GM21367 (cell line): ENCODE results near the gene TMEM131L.
"Not testable (repeated sequence)": the region's sequence is repeated elsewhere in the genome, so short reads cannot be mapped to it uniquely, and the experiment has no call there.

Source experiments
- ATAC-seq: cut with Tn5 transposase; IDR thresholded peaks from one replicate; pipeline ENCODE4 v1.9.1; 2021; ENCODE audit not compliant: unreplicated experiment

The TMEM131L gene

GRCh38 chr4:153535772-153536513 lies 69.8 kb downstream of the TMEM131L start:
- ATAC-seq = no peak

- no peak for ATAC-seq
Measured at GRCh38 chr4:153537493-153537960, 71.4 kb downstream of the TMEM131L start.

DNA sequence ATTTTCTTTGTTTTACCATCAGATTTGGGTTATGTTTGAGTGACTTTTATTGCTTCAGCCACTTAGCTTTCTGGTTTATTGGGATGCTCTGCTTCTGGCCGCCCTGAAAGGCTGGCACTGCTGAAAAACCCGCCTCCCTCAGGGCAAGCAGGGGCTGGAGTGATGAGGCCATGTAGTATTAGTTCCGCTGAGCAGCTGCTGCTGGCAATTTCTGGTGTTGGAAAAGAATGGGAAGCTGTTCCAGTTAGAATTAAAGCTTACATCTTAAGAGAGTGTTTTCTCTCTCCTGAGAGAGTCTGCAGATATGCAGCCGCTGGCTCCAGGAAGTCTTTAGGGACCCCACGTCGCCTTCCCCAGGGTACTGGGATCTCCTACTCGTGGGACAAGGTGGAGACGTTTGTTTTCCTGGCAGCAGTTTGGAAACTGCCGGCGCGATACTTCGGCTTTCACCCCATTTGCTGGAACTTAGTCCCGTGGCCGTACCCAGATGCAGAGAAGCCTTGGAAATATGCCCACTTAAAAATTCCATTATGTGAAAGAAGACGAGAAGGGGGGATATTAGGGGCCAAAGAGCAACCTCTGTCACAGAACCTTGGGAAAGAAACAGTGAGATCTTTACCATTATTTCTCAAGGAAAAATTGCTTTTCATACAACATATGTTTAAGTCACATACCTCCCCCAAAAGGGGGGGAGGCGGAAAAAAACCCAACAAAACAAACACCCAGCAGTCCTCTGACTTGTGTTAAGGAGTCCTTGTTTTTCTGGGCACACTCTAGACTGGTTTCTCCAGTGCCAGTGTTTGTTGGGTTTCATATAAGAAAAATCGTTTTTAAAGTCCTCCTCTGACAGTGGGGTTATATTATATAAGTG lies 72.6 kb downstream of the TMEM131L start:
- no peak for ATAC-seq

- ATAC-seq = no peak
Measured at GRCh38 chr4:153539422-153539821, 73.3 kb downstream of the TMEM131L start.

DNA sequence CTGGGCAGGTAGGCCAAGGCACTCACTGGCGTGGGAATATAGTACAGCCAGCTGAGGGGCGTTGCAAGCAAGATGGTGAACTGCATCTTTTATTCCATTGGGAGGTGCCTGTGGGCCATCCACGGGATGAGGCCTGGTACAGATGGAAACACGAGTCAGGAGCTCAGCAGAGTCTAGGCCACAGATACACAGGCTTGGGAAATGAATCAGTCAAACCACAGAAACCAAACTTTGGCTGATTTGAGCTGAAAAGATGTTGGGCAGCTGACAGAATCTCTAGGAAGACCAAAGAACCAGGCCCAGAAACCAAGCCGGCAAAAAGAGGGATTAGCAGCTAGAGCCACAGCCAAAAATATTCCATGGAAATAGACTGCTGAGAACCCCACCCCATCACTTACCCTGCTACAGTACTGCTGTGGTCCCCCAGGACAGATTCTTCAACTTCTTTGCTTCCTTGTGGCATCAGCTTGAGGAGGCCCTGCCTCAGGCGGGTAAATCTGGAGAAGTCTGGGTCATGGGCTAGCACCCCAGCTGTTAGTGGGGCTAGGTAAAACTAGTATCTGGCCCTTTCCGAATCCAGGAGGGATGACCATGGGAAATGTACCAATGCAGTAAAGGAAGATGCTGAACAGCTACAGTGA lies 75.4 kb downstream of the TMEM131L start:
- no peak for ATAC-seq

DNA sequence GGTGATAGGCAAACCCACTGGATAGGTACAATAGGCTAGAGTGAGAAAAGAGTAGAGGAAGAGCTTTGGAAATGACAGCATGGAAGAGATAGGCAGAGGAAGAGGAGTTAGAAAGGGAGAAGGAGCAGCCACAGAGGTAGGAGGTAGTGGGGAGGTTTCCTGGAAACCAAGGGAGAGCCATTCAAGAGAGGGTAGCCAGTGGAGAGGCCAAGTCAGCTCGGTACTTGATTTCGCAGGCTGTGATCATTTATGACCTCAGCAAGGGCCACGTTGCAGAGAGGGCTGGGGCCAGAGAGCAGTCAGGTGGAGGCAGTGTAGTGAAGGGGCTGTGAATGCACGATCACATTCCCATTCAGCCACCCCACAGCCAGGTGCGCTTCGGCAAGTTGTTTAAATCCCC lies 76.0 kb downstream of the TMEM131L start:
- no peak for ATAC-seq

DNA sequence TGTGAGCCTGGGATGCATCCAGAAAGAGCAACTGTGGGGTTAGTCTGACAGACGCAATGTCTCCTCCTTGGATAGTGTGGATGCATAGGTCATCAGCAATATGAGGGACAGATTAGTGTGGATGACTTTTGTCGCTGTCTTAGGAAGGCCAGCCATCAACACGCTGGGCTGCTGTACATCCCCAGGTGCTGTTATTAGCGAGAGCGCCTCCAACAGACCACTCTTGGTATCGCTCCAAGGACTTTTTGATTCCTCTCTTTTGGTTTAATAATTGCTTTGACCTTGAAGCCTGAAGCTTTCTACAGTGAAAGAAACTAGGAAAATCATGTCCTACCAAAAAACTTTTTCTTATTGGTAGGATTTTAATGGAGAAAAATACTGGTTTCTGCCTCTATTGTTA lies 76.7 kb downstream of the TMEM131L start:
- ATAC-seq = no peak

GRCh38 chr4:153543351-153543750 lies 77.2 kb downstream of the TMEM131L start:
- ATAC-seq = no peak

DNA sequence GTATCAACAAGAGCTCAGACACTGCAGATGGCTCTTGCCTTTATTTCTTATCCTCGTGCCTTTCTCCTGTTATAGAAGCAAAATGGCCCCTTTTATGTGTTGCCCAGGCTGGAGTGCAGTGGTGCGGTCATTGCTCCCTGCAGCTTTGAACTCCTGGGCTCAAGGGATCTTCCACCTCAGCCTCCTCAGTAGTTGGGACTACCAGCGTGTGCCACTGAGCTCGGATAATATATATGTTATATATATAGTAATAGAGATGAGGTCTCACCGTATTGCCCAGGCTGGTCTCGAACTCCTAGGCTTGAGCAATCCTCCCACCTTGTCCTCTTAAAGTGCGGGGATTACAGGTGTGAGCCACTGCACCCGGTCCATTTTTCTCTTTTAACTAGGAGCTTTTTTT lies 79.7 kb downstream of the TMEM131L start:
- no peak for ATAC-seq

GRCh38 chr4:153546280-153546679 lies 80.1 kb downstream of the TMEM131L start:
- no peak for ATAC-seq

DNA sequence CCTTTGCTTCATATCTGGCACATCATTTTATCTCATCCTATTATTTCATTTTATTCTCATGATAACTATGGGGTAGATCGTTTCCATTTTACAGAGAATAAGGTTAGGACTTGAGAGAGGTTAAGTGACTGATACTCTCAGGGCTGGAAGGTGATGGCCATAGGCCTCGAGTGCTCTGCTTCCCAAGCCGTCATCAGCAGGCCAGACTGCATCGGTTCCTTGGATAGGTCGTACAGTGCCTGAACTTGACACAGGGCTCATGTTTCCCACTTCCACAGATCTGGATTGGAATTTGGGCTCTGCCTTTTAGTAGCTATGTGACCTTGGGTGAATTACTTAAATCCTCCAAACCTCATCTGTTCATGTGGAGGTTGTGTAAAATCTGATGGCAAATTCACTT lies 81.4 kb downstream of the TMEM131L start:
- no peak for ATAC-seq

DNA sequence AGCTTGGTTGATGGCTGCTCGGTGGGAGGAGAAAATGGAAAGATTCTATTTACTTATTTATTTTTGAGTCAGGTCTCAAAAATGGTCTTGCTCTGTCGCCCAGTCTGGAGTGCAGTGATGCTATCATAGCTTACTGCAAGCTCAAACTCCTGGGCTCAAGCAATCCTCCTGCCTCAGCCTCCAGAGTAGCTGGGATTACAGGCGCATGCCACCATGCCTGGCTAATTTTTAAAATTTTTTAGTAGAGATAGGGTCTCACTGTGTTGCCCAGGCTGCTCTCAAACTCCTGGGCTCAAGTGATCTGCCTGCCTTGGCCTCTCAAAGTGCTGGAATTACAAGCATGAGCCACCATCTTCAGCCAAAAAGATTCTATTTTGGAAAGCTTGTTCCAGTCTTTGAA lies 82.7 kb downstream of the TMEM131L start:
- ATAC-seq = not testable (repeated sequence)

DNA sequence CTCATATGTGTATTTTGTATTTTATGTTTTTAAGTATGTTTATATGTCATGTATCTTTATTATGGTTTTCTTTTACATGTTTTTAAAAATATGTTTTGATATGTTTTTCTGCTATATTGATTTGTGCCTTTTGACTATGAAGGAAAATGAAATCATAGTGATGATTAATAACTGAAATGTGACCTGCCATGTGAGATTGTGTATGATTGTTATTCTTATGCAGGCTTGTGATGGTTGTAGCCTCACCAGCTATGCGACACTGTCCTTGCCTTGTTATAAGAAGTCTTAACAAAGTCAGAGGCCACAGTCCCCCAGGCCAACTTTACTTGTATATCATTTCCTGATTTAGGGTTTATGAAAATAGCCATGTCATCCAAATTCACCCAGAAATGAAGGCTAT lies 83.2 kb downstream of the TMEM131L start:
- ATAC-seq = no peak

DNA sequence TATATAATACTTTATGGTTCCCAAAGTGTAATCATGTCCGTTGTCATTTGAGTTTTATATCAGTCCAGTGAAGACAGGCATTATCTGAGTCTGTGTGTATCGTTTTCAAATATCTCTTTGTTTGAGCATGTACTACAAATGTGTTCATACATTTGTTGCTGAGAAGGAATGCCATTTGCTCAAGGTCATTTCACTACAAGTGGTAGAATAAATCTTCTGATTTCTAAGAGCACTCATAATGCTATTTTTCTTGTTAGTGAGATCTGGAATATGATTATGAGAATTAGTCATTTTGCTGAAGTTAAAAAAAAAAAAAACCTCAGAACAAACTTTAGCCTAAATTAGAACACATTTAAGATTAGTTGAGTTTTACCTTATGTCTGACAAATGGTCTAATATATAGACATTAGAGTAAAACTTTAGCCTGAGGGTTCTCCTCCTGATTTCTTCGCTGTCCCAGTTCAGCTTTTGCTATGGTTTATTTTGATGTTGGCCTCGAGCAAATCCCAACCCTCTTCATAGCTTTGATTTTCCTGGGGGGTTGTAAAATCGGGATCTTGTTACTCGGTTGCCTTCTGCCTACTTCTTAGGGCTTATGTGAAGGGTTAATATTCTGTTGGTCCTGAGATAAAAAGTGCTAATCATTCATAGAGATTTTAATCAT lies 87.1 kb downstream of the TMEM131L start:
- ATAC-seq = no peak

DNA sequence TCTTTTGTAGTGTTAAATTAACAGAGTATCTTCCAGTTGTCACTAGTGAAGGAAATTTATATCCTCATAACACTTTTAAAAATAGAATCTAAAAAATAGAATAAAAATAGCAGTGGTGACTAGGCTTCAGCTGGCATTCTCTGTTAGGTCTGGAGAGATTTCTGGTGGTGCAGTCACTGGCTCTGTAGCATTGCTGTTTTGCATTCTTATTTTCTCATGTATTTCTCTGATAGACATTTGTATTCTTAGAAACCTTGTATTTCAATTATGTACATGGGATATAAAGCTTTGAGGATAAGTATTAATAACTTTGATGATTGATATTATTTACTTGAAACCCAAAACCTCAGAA lies 87.6 kb downstream of the TMEM131L start:
- ATAC-seq = no peak

DNA sequence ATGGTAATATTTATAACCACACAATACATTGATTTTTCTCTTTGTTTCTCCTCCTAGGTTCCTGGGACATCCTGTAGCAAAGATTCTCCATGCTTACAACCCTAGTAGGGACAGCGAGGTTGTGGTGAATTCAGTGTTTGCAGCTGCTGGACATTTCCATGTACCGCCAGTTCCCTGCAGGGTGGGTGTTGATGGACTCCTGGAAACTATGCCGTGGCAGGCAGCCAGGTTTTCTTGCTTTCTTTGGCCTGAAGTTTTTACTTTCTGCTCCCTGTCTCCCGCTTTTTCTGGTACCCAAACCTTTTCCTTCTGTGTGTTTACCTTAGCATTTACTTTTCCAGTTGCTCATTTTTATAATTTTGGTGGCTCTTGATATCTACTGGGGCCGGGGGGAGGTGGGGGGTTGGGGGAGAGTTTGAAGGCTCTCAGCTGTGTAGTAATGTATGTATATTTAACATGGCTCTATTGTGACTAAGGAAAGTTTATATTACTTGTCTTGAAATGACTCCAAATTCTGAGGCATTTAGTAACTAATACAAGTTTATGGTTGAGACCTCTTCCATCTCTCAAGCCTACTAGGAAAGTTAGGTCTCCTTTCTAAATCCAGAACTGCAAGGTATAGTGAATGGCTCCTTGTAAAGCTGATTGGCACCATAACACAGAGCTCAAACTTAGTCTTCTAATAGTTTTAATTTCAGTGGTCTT lies 89.7 kb downstream of the TMEM131L start:
- ATAC-seq = no peak

DNA sequence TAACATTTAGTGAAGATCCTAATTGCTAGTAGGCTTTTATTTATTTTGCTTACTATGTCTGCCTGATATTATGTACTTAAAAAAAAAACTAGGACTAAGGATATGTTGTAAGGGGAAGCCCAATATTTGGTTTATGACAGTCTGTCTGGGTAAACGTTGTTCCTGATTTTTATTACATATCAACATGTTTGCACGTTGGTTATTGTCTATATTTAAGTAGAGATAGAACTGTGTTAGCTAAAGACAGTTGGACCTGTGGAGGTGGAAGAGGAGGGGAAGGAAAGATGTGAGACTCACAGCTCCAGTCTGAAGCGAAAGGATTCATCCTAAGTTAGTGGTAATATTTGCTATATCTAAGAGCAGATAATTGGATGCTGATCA lies 90.3 kb downstream of the TMEM131L start:
- ATAC-seq = no peak

DNA sequence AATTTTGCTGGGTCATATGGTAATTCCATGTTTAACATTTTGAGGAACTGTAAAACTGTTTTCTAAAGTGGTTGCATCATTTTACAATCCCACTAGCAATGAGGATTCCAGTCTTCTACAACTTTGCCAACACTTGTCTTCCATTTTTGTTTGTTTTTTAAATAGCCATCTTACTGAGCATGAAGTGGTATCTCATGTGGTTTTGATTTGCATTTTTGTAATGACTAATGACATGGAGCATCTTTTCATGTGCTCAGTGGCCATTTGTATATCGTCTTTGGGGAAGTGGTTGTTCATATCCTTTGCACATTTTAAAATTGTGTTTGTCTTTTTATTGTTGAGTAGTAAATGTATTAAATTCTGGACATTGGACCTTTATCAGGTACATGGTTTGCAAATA lies 94.7 kb downstream of the TMEM131L start:
- peak; percentile 62 for ATAC-seq

- ATAC-seq = no peak
Measured at GRCh38 chr4:153564630-153565525, 98.7 kb downstream of the TMEM131L start.
